ENCODE data around the gene PIP5K1C.

DNA sequence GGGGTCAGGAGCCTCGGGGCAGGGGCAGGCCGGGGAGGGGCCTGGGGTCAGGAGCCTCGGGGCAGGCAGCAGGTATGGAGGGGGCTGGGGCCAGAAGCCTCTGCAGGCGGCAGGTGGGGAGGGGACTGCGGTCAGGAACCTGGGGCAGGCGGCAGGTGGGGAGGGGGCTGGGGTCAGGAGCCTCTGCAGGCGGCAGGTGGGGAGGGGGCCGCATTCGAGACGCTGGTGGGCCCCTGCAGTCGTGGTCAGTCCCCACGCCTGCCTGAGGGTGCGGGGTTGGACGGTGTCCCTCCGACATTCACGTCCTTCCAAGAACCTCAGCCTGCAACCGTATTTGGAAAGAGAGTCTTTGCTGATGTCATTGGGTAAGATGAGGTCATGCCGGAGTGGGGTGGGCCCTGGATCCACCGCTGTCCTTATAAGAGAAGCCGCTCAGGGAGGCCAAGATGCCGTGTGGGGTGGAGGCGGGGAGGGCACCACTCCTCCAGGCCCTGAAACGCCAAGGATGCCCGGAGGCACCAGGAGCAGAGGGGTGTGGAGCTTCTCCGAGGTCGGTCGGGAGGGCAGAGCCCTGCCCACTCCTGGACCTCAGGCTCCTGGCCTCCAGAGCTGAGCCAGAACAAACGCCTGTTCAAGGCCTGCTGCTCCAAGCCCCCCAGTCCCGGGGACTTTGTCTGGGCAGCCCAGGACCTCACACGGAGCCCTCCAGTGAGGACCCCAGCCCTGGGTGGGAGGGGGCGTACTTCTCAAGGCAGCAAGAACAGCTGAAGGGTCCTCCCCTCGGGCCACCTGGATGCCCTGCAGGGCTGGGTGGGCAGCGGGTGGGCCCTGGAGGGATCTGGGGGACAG, 30.1 kb downstream of the PIP5K1C start:
- TF ChIP-seq CTCF (IDR thresholded peaks at IDR 0.05; ENCODE audit: insufficient read depth, low read depth, low read length) (no peak), EZH2 (IDR thresholded peaks at IDR 0.05; ENCODE audit: insufficient read depth, low read length) (no peak)

Measured in astrocyte (in vitro differentiated cells and primary cell).